GM21526 (cell line): ENCODE results near the gene GREB1L.
"Not testable (repeated sequence)": the region's sequence is repeated elsewhere in the genome, so short reads cannot be mapped to it uniquely, and the experiment has no call there.

ENCODE experiments used
- ATAC-seq: cut with Tn5 transposase; IDR thresholded peaks from one replicate; pipeline ENCODE4 v1.9.1; 2021; ENCODE audit warnings: moderate library complexity; ENCODE audit not compliant: unreplicated experiment, low FRiP score

GREB1L gene

GRCh38 chr18:21242141-21242779, at the start of gene GREB1L:
Gene GREB1L (plus strand): TSS chr18:21242232. CDS start chr18:21383519, 141,287 bp downstream.
- peak; percentile 77 for ATAC-seq

- ATAC-seq: no peak
Observed at GRCh38 chr18:21192308-21192624, 49.8 kb upstream of the GREB1L start.

GRCh38 chr18:21194871-21195771, 46.9 kb upstream of the GREB1L start:
- ATAC-seq: no peak

GRCh38 chr18:21196426-21196825, 45.6 kb upstream of the GREB1L start:
- ATAC-seq: no peak

- no peak for ATAC-seq
Observed at GRCh38 chr18:21203126-21203525, 38.9 kb upstream of the GREB1L start.

- no peak for ATAC-seq
Observed at GRCh38 chr18:21203542-21204241, 38.3 kb upstream of the GREB1L start.

- no peak for ATAC-seq
Observed at GRCh38 chr18:21205695-21206094, 36.3 kb upstream of the GREB1L start.

- ATAC-seq: no peak
Observed at GRCh38 chr18:21210278-21210677, 31.8 kb upstream of the GREB1L start.

- ATAC-seq: no peak
Observed at GRCh38 chr18:21210784-21211183, 31.2 kb upstream of the GREB1L start.

GRCh38 chr18:21214409-21214808, 27.6 kb upstream of the GREB1L start:
- ATAC-seq: not testable (repeated sequence)

- ATAC-seq: no peak
Observed at GRCh38 chr18:21215490-21215889, 26.5 kb upstream of the GREB1L start.

- ATAC-seq: no peak
Observed at GRCh38 chr18:21218862-21219261, 23.2 kb upstream of the GREB1L start.

- no peak for ATAC-seq
Observed at GRCh38 chr18:21230436-21230835, 11.6 kb upstream of the GREB1L start.

- ATAC-seq: no peak
Observed at GRCh38 chr18:21241301-21242048, 557 bp upstream of the GREB1L start.

- no peak for ATAC-seq
Observed at GRCh38 chr18:21242780-21243401, 859 bp downstream of the GREB1L start.

GRCh38 chr18:21254576-21254975, 12.5 kb downstream of the GREB1L start:
- ATAC-seq: no peak

GRCh38 chr18:21255211-21255610, 13.2 kb downstream of the GREB1L start:
- no peak for ATAC-seq

GRCh38 chr18:21257386-21257785, 15.4 kb downstream of the GREB1L start:
- ATAC-seq: no peak

- ATAC-seq: no peak
Observed at GRCh38 chr18:21260621-21261020, 18.6 kb downstream of the GREB1L start.

GRCh38 chr18:21261352-21261751, 19.3 kb downstream of the GREB1L start:
- ATAC-seq: no peak
